HG02642 (cell line): ENCODE measurements around the gene C1QL4.
"Not testable (repeated sequence)": the region's sequence is repeated elsewhere in the genome, so short reads cannot be mapped to it uniquely, and the experiment has no call there.

Experiments used
- ATAC-seq: cut with Tn5 transposase; IDR thresholded peaks from one replicate; pipeline ENCODE4 v1.9.1; 2021; ENCODE audit warnings: mild to moderate bottlenecking; ENCODE audit not compliant: unreplicated experiment, poor library complexity

The C1QL4 gene

DNA sequence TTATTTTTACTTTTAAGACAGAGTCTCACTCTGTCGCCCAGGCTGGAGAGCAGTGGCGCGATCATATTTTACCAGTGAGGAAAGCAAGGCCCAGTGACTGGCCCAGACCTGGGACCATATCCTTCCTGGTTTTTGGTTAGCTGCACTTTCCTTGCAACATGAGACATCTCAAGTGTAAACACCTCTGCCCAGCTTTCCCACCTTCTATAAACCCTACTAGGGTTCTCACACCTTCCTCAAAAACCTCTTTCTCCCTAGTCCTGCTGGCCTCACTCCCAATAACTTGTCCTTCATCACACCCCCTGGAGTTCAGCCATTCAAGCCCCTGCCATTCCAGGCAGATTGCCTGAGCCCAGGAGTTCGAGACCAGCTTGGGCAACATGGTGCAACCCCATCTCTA, 52.3 kb downstream of the C1QL4 start:
- no peak for ATAC-seq

DNA sequence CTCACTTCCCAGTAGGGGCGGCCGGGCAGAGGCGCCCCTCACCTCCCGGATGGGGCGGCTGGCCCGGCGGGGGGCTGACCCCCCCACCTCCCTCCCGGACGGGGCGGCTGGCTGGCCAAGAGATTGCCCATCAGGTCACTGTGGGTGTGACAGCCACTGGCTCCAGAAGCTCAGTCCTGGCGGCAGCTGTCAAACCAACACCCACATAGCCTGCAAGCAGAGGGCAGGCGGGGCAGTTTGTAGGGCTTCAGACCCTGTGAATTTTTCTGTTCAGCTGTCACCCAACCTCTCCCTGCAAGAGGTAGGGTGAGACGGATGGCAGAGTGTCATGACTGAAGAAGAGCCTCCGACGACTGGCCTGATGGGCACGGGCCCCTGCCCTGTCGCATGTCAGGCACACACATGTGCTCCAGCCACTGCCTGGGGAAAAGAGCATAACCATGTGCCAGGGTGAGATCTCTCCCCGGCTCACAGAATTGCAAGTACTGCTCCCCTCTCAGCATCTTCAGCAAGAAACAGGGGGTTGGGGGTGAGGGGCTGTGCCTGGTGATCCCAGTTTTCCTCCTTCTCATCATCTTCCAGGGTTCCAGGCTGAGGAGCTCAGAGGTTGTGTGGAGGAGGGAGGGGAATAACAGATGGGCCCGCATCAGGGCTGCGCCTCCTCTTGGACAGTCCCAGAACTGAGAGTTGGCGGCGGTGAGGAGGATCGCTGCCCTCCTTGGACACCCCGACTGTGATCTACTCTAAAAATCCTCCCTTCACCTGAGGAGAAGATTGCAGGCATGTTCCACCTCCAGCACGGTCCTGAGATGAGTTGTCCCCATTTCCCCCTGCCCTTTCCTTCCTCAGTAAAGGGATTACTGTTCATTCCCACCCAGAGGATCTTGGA, 53.2 kb downstream of the C1QL4 start:
- no peak for ATAC-seq

DNA sequence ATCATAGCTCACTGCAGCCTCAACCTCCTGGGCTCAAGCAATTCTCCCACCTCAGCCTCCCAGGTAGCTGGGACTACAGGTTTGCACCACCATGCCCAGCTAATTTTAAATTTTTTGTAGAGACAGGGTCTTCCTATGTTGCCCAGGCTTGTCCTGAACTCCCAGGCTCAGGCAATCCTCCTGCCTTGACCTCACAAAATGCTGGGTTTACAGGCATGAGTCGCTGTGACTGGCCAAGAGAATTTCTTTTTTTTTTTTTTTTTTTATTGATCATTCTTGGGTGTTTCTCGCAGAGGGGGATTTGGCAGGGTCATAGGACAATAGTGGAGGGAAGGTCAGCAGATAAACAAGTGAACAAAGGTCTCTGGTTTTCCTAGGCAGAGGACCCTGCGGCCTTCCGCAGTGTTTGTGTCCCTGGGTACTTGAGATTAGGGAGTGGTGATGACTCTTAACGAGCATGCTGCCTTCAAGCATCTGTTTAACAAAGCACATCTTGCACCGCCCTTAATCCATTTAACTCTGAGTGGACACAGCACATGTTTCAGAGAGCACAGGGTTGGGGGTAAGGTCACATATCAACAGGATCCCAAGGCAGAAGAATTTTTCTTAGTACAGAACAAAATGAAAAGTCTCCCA, 54.1 kb downstream of the C1QL4 start:
- not testable (repeated sequence) for ATAC-seq
